Right lung (tissue), 5 donors: ENCODE measurements around the gene HIVEP1. TPM values are rescaled to one million over a fixed set of nuclear protein-coding genes. Genes with fewer than 3 reads are reported as not detected.
"Not testable (repeated sequence)": the region's sequence is repeated elsewhere in the genome, so short reads cannot be mapped to it uniquely, and the experiment has no call there.

Source experiments
- DNase-seq, 2 donors: peaks; one replicate each; pipeline ENCODE4 v3.0.0-alpha.2; 2013
- polyA plus RNA-seq, 5 donors: library from polyadenylated mRNA; unstranded; fragments of 120-200 nt; gene quantifications; one replicate each; pipeline versions ENCODE4 v1.2.1 to v1.2.3, GENCODE V29; 2013; ENCODE audit warnings: inconsistent platforms in 1 of 5, low replicate concordance in 1 of 5; ENCODE audit not compliant: insufficient read length in 5 of 5, insufficient read depth in 1 of 5

The HIVEP1 gene
- polyA plus RNA-seq, 5 donors: 21.5 to 28.7 (median 26.7) TPM

DNA sequence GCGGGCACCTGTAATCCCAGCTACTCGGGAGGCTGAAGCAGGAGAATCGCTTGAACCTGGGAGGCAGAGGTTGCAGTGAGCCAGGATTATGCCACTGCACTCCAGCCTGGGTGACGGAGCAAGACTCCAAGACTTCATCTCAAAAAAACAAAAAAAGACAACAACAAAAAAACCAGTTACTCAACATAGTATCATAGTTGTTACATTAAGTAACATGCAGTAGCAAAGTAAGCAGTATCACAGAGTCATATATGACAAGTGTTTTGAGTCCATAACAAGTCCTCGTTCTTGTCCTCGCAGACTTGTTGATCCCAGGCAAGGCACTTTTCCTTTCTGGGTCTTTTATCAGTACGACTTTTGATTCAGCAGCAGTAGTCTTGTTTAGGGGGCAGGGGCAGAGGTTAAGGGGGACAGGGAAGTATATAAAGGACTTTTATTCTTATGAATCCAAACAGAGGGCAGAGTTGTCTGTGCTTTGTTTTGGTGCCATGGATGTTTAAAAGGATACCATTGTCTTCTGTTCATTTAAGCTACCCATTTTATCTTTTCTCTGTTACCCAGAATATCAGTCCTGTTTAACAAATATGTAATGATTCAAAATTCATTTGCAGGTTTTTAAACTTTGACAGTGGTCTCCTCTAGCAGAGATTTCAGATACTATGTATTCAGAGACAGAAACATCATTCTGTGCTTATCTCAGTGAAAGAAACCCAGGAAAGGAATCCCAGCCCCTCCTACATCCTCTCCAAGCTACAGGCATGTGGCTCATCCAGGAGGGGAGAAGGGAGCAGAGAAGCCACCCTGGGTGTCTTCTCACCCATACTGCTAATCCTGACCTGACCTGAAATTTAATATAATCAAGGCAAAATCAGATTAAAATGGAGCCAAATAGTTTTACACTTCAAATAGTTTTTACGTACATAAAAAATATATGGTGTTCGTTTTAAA is 140.2 kb downstream of the HIVEP1 start:
- no peak for DNase-seq

DNA sequence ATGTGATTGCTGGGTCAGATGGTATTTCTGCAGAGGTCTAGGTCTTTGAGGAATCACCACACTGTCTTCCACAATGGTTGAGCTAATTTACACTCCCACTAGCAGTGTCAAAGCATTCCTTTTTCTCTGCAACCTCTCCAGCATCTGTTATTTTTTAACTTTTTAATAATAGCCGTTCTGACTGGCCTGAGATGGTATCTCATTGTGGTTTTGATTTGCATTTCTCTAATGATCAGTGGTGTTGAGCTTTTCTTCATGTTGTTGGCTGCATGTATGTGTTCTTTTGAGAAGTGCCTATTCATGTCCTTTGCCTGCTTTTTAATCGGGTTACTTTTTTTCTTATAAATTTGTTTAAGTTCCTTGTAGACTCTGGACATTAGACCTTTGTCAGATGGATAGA is 143.7 kb downstream of the HIVEP1 start:
- not testable (repeated sequence) for DNase-seq

DNA sequence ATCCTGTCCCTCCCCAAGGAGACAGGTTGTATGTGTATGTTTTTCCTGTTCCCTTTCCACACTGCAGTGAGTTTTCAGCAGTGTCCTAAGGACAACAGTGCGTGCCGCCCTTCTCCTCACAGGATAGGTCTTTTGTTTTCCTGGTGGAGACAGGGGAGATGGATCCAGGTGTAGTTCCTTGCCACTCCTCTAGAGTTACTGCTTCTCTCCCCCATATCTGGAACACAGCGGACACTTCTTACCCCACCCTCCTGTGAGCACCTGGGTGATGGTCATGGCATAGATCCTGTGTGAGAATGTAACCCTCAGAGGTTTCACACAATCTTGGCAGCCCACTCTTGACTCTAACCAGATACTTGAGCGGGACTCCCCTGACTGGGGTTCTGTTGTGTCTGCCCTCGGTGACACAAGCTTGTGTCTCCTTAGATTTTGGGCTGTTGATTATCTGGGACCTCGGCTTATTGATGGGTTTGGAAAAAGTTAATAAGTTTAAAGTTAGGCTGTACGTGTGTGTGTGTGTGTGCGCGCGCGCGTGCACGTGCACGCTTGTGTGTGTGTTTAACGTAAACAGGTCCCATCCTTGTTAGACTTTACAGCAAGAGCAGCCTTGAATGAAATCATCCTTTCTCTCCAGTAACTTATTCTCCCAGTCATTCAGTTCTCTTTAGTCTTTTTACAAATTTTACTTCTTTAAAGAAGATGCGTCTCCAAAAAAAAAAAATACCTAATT is 146.7 kb downstream of the HIVEP1 start:
- DNase-seq: no peak

DNA sequence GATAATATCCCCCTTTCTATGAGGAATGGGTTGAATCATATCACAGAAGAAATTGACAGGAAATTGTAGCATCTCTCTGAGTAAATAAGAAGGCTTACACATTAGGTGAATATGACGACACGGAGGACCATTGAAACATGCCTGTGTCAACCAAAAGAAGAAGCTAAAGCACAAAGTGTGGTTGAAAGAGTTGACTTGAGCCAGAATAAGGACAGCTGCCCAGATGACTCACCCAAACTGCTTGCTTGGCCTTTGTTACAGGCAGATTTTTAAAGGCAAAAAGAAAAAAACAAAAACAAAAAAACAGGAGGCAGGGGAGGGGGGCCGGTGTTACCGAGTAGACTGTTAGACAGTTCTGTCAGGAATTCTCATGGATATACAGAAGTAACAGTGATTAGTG is 148.2 kb downstream of the HIVEP1 start:
- DNase-seq: no peak

DNA sequence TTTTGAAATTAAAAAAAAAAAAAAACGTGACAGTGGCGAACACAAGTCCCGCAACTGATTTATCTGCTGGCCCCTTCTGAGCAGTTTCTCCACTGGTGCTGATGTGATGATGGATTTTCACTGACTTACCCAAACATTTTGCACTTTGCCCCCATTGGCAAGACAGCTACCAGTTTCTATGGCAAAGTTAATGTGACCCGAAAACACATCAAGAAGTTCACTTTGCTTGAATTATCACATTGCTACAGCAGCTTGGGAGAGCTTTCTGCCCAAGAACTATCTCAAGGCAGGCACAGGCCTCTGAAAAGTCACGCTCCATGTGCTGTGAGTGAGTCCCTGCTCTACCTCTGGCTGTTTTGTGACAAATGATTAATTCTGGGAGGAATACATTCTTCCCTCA is 150.1 kb downstream of the HIVEP1 start:
- no peak for DNase-seq

DNA sequence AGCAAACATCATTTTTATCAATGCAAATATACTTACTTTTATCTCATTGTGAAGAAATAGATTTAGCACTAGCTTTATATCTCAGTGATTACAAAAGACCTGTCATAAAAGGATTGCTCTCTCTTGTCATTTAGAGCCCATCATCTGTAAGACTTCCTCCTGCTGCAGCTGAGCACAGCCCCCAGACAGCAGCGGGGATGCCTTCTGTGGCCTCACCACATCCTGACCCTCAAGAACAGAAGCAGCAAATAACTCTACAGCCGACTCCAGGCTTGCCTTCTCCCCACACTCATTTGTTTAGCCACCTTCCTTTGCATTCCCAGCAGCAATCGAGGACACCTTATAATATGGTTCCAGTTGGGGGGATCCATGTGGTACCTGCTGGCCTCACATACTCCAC is 151.0 kb downstream of the HIVEP1 start:
- no peak for DNase-seq

DNA sequence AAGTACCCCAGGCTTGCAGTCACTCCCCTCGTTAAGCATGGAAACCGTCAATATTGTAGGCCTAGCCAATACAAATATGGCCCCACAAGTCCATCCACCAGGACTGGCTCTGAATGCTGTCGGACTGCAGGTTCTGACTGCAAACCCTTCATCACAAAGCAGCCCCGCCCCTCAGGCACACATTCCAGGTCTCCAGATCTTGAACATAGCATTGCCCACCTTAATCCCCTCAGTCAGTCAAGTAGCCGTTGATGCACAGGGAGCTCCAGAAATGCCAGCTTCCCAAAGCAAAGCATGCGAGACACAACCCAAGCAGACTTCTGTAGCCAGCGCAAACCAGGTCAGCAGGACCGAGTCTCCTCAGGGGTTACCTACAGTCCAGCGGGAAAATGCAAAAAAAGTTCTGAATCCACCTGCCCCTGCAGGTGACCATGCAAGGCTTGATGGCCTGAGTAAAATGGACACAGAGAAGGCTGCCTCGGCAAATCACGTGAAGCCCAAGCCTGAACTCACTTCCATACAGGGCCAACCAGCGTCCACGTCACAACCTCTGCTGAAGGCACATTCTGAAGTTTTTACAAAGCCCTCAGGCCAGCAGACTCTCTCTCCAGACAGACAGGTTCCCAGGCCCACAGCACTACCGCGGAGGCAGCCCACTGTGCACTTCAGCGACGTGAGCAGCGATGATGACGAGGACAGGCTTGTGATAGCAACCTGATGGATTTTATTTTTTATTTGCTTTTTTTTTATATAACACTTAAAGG is 151.8 kb downstream of the HIVEP1 start:
- no peak for DNase-seq

DNA sequence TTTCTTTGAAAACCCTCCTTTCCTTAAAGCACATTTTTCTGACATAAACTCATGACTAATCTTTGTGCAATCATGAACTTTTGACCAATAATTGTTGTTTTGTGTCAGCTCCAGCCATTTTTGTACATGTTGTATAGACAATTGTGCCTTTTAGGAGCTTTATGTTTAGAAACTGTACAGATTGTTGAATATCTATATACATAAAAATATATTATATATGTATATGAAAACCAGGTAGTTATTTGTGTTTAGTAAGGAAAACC is 152.3 kb downstream of the HIVEP1 start:
- DNase-seq: no peak

DNA sequence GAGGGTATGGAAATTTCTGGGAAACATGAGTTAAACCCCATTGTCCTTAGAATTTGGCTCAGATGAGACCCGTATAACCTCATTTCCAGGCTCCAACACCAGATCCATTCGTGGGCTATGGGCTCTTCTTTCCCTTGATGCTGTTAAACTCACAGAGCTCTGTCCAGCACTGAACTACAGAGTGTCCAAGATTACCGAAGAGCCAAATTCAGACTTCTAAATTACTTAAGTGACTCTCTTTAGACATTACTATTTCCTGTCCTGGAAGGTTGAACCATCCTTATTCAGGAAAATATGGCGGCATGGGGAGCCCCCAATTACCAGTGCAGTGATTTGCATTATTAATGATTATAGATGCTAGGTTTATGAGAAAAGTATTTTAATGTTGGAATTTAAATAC is 153.2 kb downstream of the HIVEP1 start:
- no peak for DNase-seq

DNA sequence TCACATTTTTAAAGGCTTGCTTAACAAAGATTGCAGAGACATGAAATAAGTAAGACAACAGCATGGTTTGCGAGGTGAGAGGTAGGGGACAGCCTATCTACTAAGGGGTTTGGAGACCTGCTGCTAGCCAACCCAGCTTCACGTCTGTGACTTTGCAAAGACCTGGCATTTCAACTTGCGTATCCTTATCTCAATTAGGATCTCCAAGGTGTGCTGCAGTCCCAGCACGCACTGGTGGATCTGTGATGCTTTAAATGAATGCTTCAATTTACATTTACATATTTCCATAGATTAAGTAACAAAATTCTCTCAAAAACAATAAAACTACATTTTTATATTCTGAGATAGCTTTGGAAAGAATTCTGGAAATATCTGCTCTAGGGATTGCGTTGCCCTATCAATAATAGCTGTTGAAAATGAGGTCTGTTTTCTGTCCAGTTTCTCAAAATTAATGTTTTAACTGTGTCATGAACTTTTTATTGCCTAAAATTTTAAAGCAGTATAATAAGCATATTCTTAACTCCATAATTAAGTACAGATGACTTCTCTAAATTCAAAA is 153.7 kb downstream of the HIVEP1 start:
- DNase-seq: no peak

DNA sequence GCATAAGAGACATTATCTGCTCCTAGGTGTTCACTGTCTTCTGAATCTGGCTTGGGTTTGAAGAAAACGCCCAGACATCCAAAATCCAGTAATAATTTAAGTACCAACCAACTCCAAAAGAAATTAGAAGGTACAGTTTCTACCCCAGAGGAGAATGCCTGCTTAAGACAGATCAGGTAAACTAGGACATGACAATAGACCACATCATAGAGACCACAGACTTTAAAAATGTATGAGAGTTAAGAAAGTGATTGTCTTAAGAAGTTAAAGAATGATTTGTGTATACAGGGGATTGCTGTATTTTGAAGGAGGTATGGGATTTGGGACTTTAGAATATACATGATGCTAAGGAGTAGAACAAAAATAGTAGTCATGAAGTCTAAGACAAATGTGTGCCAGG is 157.3 kb downstream of the HIVEP1 start:
- DNase-seq: no peak

DNA sequence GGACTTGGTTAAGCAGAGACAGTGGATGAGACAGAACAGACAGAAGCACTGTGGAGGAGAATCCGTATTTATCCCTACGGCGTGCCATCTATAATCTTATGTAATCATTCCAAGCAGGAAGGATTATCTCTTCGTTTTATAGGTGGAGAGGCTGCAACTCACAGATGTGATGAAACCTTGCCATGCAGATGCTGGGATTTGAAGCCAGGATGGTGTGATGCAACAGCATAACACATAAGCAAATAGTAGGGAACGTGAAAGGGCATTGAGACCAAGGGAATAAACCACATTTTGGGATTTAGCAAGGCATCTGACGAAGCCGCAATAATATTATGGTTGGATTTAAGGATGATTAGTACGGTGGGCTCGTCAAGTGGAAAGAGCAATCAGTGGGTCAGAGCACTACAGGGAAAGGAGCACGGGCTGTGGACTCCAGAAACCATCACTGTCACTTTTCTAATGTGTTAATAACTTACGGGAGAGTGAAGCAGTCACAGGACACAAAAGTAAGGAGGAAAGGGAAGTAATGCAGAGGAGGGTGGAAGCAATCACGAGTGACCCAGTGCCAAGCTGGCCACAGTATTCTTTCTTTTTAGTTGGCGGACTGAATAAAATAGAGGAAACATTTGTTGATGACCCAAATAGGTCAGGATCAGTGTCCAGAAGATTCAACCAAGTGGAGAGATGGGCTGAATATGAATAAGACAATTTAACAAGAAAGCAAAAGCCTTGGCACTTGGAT is 158.4 kb downstream of the HIVEP1 start:
- DNase-seq: no peak

DNA sequence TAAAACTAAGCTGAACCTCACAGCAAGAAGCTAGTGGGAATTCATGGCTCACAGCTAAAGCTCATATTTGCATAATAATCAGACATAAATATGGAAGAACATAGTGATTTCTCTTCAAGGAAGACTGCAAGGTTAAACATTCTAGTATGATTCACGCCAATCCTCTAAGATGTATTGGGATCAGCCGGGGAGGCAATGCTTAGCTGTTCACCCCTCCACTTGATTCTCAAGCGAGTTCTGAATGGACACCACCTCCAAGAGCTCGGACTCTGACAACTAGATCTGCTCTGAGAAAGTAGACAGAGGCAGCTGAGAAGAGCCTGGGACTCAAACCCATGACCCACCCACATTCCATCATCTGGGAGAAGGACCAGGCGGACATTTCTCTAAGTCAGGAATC is 159.6 kb downstream of the HIVEP1 start:
- DNase-seq: no peak

DNA sequence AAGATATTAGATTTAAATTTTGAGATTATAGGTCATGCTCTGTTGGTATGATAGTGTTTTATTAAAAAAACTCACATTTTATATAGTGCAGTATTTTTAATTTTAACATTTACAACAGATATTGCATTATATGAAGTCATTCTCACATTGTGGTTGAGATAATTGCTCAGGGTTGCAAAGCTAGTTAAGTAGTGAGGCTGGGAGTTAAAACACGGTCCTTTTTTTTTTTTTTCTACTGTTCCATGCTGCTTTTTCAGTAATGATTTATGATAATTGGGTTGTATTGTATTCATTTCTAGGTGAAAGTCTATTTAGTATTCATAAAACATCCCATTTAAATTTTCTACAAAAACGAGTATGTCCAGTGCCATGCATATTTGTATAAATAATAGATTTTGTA is 160.5 kb downstream of the HIVEP1 start:
- DNase-seq: no peak

DNA sequence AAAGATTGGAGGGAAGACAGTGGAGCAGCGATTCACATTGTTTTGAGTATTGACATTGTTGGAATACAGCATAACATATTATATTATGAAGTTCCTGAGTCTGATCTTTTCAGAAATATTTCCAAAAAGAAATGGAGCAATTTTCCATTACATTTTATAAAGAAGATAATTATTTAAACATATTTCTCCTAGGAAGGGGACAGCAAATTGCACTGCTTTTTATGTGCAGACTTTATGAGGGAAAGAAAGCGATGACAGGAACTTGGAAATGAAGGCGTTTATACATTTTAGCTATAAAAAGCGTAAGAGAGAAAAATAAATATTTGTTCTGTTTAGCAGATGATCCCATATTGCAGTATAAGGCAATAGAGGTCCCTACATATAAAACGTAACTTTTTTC is 161.1 kb downstream of the HIVEP1 start:
- no peak for DNase-seq

DNA sequence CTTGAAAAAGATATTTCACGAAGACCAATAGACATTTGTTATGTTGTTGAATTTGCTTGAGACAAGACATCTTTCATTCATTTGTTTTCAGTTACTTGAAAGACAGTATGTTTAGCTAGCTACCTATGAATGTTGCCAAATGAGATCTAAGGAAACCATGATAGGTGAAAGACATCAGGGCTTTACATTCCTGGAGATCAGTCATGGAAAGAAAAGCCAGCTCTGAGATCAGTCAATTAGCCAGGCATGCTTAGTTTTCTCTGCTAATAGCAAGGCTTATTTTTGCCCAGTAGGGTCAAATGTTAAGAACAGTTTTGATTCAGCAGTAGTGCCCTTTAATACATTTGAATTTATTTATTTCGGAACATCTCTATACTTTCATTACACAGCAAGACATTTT is 161.5 kb downstream of the HIVEP1 start:
- DNase-seq: no peak

DNA sequence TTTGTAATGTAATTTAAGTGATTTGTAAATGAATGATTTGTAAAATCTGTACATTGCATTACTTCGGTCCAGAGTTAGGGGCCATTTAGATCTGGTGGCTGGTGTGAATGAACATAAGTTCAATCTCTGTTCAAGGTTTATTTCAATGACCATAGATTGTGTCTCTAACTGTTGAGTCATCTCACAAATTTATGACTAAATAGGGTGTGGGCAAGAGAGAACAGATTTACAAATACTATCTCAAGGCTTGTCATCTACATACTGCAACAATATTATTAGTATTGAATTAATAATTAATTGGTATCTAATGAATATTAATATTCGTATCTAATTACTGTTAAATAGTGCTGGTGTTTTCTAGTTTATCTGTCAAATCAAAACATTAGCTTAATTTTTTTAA is 162.8 kb downstream of the HIVEP1 start:
- DNase-seq: no peak

DNA sequence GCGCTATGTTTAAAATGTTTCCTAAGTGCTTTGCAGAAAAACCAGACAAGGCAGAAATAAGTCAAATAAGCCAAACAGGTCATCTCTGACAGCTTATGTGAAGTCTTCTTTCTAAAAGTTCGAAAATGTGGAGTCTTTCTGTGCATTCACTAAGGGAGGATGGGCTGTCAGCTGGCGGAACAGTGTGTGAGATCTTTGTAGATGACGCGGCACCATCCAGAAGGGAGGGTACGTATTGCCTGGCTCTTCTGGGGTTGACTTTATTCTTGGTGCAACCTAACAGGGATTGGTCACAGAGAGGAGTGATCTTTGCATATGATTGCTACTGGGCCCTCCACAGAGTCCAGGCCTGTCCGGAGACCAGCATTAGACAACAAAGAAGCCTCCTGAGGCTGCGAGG is 163.5 kb downstream of the HIVEP1 start:
- no peak for DNase-seq

DNA sequence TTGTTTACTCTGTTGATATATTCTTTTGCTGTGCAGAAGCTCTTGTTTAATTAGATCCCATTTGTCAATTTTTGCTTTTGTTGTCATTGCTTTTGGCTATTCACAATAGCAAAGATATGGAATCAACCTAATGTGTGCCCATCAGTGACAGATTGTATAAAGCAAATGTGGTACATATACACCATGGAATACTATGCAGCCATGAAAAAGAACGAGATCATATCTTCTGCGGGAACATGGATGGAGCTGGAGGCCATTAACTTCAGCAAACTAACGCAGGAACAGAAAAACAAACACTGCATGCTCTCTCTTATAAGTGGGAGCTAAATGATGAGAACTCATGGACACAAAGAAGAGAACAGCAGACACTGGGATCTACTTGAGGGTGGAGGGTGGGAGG is 164.7 kb downstream of the HIVEP1 start:
- not testable (repeated sequence) for DNase-seq

DNA sequence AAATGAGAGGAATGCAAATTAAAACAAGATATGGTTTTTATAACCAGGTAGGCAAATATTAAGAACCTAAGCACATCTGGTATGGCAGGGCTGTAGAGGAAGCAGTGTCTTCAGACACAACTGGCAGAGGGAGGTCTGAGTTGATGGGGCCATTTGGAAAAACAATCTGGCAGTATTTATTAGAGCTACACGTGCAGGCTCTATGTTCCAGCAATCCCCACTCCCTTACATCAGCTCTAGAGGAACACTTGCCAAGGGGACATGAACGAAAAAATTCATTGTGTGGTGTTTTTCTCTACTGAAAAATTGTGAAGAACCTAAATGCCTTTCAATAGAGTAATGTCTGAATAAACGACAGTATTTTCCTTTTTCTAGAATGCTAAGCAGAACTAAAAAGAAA is 166.4 kb downstream of the HIVEP1 start:
- DNase-seq: no peak

DNA sequence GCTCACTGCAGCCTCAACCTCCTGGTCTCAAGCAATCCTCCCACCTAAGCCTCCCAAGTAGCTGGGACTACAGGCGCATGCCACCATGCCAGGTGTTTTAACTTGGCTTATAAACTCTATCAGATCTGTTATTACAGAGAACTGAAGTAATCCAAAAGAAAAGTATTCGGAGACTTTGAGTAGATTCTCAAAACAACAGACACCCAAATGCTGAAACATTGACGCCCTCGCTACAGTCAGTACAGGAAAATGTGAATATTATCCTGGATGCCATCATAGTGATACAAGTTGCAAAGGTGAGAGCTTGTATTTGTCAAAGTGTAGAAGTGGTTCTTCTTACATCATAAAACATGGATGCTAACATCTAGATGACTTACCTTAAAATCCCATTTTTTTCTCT is 169.4 kb downstream of the HIVEP1 start:
- no peak for DNase-seq

DNA sequence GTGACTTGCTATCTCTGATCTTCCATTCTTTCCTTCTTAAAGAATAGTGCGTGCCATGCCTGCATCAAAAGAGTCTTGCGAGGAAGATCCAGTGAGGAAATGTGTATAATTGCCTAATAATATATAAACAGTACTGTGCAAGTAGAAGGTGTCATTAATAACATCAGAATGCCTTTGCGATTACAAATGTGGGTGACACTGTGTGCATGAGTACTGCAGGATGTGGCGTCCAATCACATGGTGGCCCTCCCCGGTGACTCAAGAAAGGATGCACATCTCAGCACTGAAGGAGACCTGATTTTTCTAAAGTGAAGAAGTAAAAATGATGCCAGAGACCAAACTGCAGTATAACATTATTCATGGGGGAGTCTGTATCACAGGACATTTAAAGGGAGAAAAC is 170.6 kb downstream of the HIVEP1 start:
- no peak for DNase-seq
